DOHH2 (cell line): Measurements from ENCODE around the gene RAB15.

Source experiments
- EZH2phosphoT487 ChIP-seq: fragments of 200-600 bp; sonication (generic); IDR thresholded peaks from 2 replicates; pipeline ENCODE4 v1.6.1; 2017; ENCODE audit warnings: borderline replicate concordance, mild to moderate bottlenecking, antibody characterized with exemption, low read length, moderate library complexity, mixed read lengths
- TF ChIP-seq, protein P1 (sequence below): fragments of 200-600 bp; sonication (generic); IDR thresholded peaks from one replicate; pipeline ENCODE4 v1.5.1; 2014; ENCODE audit warnings: antibody characterized with exemption, mild to moderate bottlenecking, low read depth, low read length; ENCODE audit not compliant: poor library complexity, severe bottlenecking

DNA sequence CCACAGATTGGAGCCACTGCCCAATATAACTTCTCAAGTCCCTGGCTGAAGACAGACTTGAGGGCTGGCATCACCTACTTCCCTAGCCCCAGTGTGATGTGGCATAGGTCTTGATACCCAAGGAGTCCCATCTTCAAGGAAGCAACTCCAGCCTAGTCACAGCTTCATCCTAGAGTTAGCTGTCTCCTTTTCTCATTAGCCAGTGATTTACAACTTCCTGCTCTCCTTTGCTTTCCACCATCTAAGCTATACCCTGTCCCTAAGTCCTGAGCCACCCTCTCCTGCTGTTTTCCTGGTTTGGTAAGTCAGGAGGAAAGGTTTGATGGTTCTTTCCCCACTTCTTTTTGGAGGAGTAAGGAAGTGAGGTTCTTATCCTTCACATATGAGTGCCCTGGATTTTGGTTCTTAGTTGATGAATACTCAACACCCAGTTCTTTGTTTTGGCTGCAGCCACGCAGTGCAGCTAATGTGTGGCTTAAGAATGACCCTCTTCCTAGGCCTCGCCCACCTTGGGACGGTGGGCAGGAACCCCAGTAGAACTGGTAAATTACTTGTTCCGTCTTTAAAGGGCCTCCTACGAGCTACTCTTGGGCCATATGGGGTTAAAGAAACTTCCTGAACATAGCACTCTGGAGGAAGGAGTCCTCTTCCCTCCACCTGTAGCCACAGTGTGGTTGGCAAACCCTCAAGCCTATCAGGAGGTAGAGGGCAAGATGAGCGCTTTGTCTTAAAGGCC lies 25.7 kb downstream of the RAB15 start:
- TF ChIP-seq, protein P1, sequence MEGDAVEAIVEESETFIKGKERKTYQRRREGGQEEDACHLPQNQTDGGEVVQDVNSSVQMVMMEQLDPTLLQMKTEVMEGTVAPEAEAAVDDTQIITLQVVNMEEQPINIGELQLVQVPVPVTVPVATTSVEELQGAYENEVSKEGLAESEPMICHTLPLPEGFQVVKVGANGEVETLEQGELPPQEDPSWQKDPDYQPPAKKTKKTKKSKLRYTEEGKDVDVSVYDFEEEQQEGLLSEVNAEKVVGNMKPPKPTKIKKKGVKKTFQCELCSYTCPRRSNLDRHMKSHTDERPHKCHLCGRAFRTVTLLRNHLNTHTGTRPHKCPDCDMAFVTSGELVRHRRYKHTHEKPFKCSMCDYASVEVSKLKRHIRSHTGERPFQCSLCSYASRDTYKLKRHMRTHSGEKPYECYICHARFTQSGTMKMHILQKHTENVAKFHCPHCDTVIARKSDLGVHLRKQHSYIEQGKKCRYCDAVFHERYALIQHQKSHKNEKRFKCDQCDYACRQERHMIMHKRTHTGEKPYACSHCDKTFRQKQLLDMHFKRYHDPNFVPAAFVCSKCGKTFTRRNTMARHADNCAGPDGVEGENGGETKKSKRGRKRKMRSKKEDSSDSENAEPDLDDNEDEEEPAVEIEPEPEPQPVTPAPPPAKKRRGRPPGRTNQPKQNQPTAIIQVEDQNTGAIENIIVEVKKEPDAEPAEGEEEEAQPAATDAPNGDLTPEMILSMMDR, result no peak
- TF ChIP-seq EZH2phosphoT487, result no peak
